AG04449 (cell line): ENCODE data around the gene OGDH.

ENCODE experiments used
- CTCF ChIA-PET: fragments of 350-600 bp; formaldehyde crosslinking; extraction: SDS; loops from one replicate; lab custom pipeline; 2021; ENCODE audit warnings: antibody characterized with exemption; lab: Yijun Ruan, JAX
- POLR2A ChIA-PET: fragments of 400-600, 350-600 bp; formaldehyde crosslinking; extraction: SDS; loops from one replicate; lab custom pipeline; 2020; ENCODE audit warnings: antibody characterized with exemption, inconsistent platforms; lab: Yijun Ruan, JAX
- DNase-seq: peaks from one replicate; pipeline ENCODE4 v3.0.0-alpha.2; 2010; ENCODE audit warnings: low read depth, low spot score
- H3K4me3 ChIP-seq: 2 replicates; pipeline ENCODE4 v1.5.1; 2011; ENCODE audit warnings: low read depth, mild to moderate bottlenecking, control low read depth, low read length
- CTCF ChIP-seq: IDR thresholded peaks from one replicate; pipeline ENCODE4 v1.5.1; 2011; ENCODE audit warnings: mild to moderate bottlenecking, moderate library complexity, low read length, control low read depth, inconsistent platforms; ENCODE audit not compliant: insufficient read depth; ENCODE audit errors: missing control alignments

The OGDH gene

DNA sequence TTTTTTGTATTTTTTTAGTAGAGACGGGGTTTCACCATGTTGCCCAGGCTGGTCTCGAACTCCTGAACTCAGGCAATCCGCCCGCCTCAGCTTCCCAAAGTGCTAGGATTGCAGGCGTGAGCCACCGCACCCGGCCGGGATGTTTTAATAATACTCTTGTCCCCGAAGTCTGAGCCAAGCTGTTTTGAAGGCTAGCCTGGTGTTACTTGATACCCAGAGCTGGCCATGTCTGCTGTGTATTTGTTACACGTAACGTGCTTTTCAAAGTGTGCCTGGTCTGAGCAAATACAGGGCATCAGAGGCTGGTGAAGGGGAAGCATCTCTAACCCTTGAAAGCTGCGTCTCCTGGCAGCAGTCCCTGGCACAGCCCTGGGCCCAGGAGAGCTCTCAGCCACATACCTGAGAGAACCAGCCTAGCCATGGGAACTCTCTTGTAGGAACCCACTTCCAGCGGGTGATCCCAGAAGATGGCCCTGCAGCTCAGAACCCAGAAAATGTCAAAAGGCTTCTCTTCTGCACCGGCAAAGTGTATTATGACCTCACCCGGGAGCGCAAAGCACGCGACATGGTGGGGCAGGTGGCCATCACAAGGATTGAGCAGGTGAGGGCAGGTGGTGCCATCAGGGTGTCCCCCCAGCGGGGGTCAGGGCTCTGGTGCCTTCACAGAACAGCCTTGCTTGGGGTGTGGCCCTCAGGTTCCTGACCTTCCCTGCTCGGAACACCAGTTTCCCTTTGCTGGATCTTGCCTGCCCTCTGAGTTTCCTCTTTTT, 100.5 kb downstream of the OGDH start:
- ChIA-PET POLR2A (no interaction called here), CTCF (interaction anchor here (0.7 kb wide), 1 partner anchor 49 kb away, joined by 3 read pairs; no protein-coding TSS in a partner anchor)
- TF ChIP-seq CTCF: no peak
- no peak for DNase-seq
- no peak overlapping the region for H3K4me3 ChIP-seq

- POLR2A ChIA-PET: no interaction called here
These were observed 101.3 kb downstream of the OGDH start for GRCh38 chr7:44707558-44708230.

DNA sequence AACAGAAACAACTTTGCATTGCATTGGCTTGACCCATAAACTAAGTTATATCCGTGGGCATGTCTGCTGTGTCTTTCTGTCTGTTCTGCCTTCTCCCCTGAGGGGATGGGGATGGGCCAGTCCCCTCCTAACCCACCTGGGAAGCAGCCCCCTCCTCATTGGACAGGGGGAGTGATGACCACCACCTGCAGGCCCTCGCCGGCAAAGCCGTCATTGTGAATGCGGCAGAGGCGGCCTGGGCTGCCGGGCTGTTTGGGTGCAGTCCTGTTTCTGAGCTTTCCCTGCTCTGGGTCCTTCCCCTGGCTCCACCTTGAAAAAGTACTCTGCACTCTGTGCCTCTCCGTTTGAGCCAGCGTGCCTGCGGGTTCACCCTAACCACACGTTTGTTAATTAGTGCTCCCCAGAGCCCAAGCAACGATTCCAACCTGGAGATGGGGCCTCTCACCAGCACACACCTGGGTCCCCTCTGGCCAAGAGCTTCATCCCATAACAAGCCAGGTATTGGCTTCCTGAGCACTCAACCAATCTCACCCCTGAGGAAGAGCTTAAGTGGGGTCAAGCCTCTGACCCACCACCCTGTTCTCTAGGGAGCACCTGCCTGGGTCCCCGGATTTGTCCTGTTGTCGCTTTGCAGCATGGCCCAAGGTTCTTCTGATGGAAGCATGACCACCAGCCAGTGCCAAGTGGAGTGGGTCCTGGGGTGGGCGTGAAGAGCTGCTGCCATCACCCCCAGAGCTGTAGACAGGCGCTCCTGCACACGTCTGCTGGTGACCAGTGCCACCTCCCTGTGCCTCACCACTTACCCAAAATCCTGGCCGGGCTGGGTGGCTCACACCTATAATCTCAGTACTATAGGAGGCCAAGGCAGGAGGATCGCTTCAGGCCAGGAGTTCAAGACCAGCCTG, 102.8 kb downstream of the OGDH start:
- H3K4me3 ChIP-seq: no peak overlapping the region

More at GRCh38 chr7:44707558-44708230, 101.3 kb downstream of the OGDH start:
- CTCF ChIA-PET: no interaction called here
- H3K4me3 ChIP-seq: no peak overlapping the region
- TF ChIP-seq CTCF: no peak
- DNase-seq: no peak

DNA sequence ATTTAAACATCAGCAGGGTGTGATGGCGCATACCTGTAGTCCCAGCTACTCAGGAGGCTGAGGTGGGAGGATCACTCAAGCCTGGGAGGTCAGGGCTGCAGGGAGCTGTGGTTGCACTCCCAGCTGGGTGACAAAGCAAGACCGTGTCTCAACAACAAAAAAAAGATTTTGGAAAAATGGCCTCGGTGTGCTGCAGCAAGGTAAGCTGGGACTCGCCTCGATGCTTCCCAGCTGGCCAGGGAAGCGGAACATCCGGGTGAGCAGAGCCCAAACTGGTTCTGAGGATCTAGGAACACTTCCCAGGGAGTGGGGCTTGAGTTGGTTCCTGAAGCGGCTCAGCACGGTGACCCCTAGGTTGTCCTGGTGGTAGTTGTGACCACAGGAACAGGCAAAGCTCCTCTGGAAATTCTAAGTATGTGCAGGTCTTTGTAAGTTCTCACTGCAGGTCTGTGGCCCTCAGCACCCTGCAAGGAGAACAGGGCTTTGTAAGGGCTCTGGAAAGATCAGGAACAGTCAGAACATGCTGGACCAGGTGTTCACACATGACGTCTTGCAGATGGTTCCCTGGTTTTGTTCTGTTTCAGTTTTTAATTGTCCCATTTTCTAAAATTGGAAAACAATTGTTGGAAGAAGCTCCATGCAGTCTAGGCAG, 103.6 kb downstream of the OGDH start:
- TF ChIP-seq CTCF: no peak
- H3K4me3 ChIP-seq: no peak overlapping the region
- CTCF ChIA-PET: no interaction called here
- POLR2A ChIA-PET: no interaction called here
- DNase-seq: no peak

More for the DNA sequence above, 102.8 kb downstream of the OGDH start:
- CTCF ChIA-PET: no interaction called here
- POLR2A ChIA-PET: no interaction called here
- TF ChIP-seq CTCF: no peak
- no peak for DNase-seq

DNA sequence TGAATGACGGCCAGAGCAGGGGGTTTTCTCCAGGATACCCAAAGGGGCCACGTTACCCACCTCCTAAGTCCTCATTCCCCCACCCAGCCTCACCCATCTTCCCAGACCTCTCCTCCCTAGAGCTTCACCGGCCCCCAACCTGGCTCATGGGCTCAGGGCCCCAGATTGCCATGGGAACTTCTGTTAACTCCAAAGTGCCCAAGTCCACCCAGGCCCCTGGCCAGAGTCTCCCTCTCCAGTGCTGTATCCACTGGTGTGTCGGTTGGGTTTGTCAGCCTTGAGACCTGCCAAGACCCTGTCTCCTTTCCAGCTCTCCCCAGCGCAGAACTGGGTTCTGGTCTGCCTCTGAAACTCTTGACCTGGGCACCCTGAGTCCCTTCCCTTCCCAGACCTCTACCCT, 105.1 kb downstream of the OGDH start:
- no peak for DNase-seq
- TF ChIP-seq CTCF: no peak
- ChIA-PET CTCF (no interaction called here), POLR2A (no interaction called here)
- H3K4me3 ChIP-seq: no peak overlapping the region
